IgD-negative memory B cell (primary cell): ENCODE results near the gene SEL1L3. TPM values are rescaled to one million over a fixed set of nuclear protein-coding genes. Genes with fewer than 3 reads are reported as not detected.

Experiments
- H3K27ac Mint-ChIP-seq, 3 donors: one replicate each; pipeline ENCODE4 v1.8.0; 2020 to 2022; ENCODE audit warnings: mild to moderate bottlenecking in 3 of 3, mixed read lengths in 3 of 3, moderate library complexity in 1 of 3
- H3K27me3 Mint-ChIP-seq: one replicate; pipeline ENCODE4 v1.8.0; 2021; ENCODE audit warnings: mixed read lengths
- H3K36me3 Mint-ChIP-seq: one replicate; pipeline ENCODE4 v1.8.0; 2020; ENCODE audit warnings: mild to moderate bottlenecking, mixed read lengths
- H3K4me1 Mint-ChIP-seq, 3 donors: one replicate each; pipeline ENCODE4 v1.8.0; 2020 to 2022; ENCODE audit warnings: mixed read lengths in 3 of 3, mild to moderate bottlenecking in 1 of 3
- H3K4me3 Mint-ChIP-seq, 4 donors: one replicate each; pipeline ENCODE4 v1.8.0; 2020 to 2022; ENCODE audit warnings: mild to moderate bottlenecking in 4 of 4, mixed read lengths in 4 of 4, moderate library complexity in 3 of 4
- H3K9me3 Mint-ChIP-seq, 3 donors: one replicate each; pipeline ENCODE4 v1.8.0; 2020 to 2021; ENCODE audit warnings: mixed read lengths in 3 of 3, mild to moderate bottlenecking in 1 of 3
- polyA plus RNA-seq: library from polyadenylated mRNA; unstranded; fragments of 300-500 nt; fragmentation: Illumina TruSeq; gene quantifications from one replicate; pipeline ENCODE4 v1.2.3, GENCODE V29; 2021

Gene SEL1L3
- polyA plus RNA-seq, 1 donor from 2014 or later = 174 TPM

- Mint-ChIP-seq H3K27me3 (no peaks in the 10 kb centered on the region), H3K4me3 (peak overlapping the region; percentile 4 to 69 (median 55)), H3K4me1 (peaks cover 52 to 78% (median 69%) of the 10 kb centered on the region in 3 donors), H3K36me3 (peaks cover 8% of the 10 kb centered on the region), H3K9me3 (peaks cover 0 to under 1% (median 0%) of the 10 kb centered on the region in 3 donors), H3K27ac (peak overlapping the region in 2 of 3 donors; percentile 70 to 97)
These were observed 6.0 kb downstream of the SEL1L3 start for GRCh38 chr4:25856756-25857155.

DNA sequence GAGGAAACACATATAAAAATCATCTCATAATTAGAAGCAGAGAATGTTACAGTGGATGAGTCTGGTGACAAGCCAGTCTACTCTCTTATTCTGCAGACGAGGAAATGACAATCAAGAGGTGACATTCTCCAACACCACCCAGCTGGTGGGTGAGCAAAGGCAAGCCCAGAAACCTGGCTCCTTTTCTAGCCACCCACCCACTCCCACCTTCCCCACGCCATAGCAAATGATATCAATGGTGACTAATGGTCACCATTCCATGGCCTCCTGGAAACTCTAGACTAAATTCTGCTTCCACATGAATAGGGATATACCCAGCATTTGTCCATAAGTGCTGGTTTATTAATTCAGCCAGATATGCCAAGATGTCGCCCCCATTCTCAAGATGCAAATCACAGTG, 10.7 kb downstream of the SEL1L3 start:
- H3K27ac Mint-ChIP-seq = peak overlapping the region; percentile 50 to 91 (median 86)
- peaks cover 17% of the 10 kb centered on the region for H3K36me3 Mint-ChIP-seq
- no peaks in the 10 kb centered on the region for H3K9me3 Mint-ChIP-seq
- H3K4me1 Mint-ChIP-seq = peaks cover 71 to 80% (median 72%) of the 10 kb centered on the region in 3 donors
- H3K27me3 Mint-ChIP-seq = no peaks in the 10 kb centered on the region
- H3K4me3 Mint-ChIP-seq = peak overlapping the region in 3 of 4 donors; percentile 22 to 49 (median 39)

DNA sequence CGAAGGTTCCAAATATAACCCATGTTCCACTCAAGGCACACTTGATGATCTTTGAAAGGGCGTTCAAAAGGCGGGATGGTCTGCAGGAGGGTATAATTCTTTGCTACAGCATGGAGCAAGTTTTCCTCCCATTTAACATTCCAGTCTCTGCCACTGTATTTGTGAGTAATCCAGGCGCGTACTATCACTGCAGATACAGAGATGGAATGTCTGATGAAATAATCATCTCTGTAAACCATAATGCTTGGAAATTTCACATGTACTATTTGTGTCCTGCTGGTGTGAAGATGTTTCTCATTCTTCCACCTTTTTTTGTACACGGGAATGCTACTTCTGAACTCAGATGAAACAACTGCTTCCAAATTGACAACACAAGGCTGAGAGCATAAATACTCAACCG, 15.5 kb downstream of the SEL1L3 start:
- H3K27ac Mint-ChIP-seq = peak overlapping the region in 1 of 3 donors; percentile 14
- H3K4me1 Mint-ChIP-seq = peaks cover 72 to 75% (median 72%) of the 10 kb centered on the region in 3 donors
- peak overlapping the region in 1 of 4 donors; percentile 32 for H3K4me3 Mint-ChIP-seq
- peaks cover 19% of the 10 kb centered on the region for H3K36me3 Mint-ChIP-seq
- no peaks in the 10 kb centered on the region for H3K27me3 Mint-ChIP-seq
- H3K9me3 Mint-ChIP-seq = no peaks in the 10 kb centered on the region

DNA sequence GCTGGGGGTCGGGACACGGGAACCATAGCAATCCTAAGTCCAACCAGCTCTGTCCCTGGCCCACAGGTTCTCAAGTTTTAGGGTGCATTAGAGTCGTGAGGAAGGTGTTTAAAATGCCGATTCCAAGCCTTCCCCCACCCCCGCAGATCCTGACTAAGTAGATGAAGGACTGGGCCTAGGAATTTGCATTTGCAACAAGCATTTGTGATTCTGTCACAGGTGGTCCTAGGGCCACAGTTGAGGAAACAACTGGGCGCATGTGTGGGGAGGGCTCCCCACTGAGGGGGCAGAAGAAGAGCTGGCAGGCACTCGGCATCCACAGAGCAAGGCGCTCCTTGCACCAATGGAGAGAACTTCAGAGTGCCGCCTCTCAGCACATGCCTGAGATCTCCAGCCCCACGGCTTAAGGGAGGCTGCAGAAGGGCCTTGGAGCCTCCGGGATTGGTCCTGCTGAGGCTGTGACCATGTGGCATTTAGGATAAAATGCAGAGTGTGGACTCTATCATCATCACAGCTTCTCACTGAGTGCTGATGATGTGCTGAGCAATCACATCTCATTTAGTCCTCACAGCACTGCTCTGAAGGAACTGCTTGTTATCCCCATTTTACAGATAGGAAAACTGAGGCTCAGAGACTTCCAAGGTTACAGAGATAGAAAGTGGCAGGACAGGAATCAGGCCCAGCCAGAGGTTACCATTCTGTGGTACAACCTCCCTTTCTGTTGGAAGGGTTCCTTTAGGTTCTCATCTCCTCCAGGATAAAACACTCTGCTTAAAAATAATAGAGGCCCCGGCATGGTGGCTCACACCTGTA, 16.7 kb downstream of the SEL1L3 start:
- Mint-ChIP-seq H3K9me3 (no peaks in the 10 kb centered on the region), H3K4me3 (peak overlapping the region in 1 of 4 donors; percentile 27), H3K27me3 (no peaks in the 10 kb centered on the region), H3K4me1 (peaks cover 64 to 74% (median 71%) of the 10 kb centered on the region in 3 donors), H3K27ac (peak overlapping the region in 1 of 3 donors; percentile 10), H3K36me3 (peaks cover 21% of the 10 kb centered on the region)

DNA sequence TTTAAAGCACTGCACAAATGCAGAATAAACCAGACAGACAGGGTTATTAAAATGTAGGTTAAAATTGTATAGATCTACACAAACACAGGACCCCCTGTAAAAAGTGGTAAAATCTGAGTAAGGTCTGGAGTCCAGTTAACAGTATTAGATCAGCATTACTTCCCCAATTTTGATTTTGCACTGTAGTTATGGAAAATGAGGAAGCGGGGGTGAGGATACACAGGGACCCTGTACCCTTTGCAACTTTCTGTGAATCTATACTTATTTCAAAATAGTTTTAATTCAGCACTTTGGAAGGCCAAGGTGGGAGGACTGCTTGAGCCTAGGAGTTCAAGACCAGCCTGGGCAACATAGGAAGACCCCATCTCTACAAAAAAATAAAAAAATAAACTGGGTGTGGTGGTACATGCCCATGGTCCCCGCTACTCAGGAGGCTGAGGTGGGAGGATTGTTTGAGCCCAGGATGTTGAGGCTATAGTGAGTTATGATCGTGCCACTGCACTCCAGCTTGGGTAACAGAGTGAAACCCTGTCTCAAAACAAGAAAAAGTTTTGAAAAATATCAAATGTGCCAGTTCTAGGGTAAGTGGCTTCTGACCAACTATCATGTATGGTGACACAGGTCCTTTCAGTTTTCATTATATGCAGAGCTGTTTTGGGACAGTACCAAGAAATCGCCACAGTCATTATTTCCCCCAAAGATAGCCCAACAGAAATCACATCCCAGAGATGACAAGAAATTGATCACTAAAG, 17.7 kb downstream of the SEL1L3 start:
- H3K4me3 Mint-ChIP-seq = peak overlapping the region in 2 of 4 donors; percentile 74 to 78
- H3K4me1 Mint-ChIP-seq = peaks cover 67 to 72% (median 72%) of the 10 kb centered on the region in 3 donors
- peak overlapping the region; percentile 40 to 89 (median 81) for H3K27ac Mint-ChIP-seq
- no peaks in the 10 kb centered on the region for H3K9me3 Mint-ChIP-seq
- H3K27me3 Mint-ChIP-seq = no peaks in the 10 kb centered on the region
- H3K36me3 Mint-ChIP-seq = peaks cover 18% of the 10 kb centered on the region

GRCh38 chr4:25843340-25844097, 19.3 kb downstream of the SEL1L3 start:
- no peaks in the 10 kb centered on the region for H3K9me3 Mint-ChIP-seq
- H3K36me3 Mint-ChIP-seq = peaks cover 12% of the 10 kb centered on the region
- no peaks in the 10 kb centered on the region for H3K27me3 Mint-ChIP-seq
- H3K27ac Mint-ChIP-seq = peak overlapping the region; percentile 54 to 95 (median 81)
- H3K4me3 Mint-ChIP-seq = peak overlapping the region; percentile 49 to 88 (median 68)
- peaks cover 59 to 72% (median 62%) of the 10 kb centered on the region in 3 donors for H3K4me1 Mint-ChIP-seq

- peak overlapping the region; percentile 84 to 95 (median 86) for H3K27ac Mint-ChIP-seq
- H3K36me3 Mint-ChIP-seq = peaks cover 8% of the 10 kb centered on the region
- peak overlapping the region; percentile 5 to 88 (median 55) for H3K4me3 Mint-ChIP-seq
- peaks cover 58 to 68% (median 61%) of the 10 kb centered on the region in 3 donors for H3K4me1 Mint-ChIP-seq
- no peaks in the 10 kb centered on the region for H3K9me3 Mint-ChIP-seq
- H3K27me3 Mint-ChIP-seq = no peaks in the 10 kb centered on the region
These were observed 20.5 kb downstream of the SEL1L3 start for GRCh38 chr4:25842229-25842845.

DNA sequence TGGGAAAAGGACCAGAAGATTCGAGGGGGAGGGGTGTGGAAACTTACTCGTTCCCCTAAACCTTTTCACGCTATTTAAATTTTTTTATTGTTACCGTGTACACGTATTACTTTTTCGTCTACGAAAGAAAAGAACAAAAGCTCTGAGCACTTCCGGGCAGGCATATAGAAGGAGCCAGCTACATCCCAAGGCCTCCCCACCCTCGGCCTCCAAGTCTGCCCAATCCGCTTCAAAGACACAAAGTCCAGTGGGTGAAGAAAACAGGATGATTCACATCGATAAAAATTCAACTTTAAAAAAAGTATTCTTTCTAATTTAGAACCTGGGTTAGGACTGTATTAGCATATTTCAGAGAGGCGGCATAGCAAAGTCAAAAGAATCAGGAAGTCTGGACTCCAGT, 23.1 kb downstream of the SEL1L3 start:
- no peak overlapping the region for H3K4me3 Mint-ChIP-seq
- peaks cover 59 to 74% (median 65%) of the 10 kb centered on the region in 3 donors for H3K4me1 Mint-ChIP-seq
- H3K9me3 Mint-ChIP-seq = no peaks in the 10 kb centered on the region
- peak overlapping the region in 1 of 3 donors; percentile 69 for H3K27ac Mint-ChIP-seq
- H3K36me3 Mint-ChIP-seq = peaks cover 8% of the 10 kb centered on the region
- H3K27me3 Mint-ChIP-seq = no peaks in the 10 kb centered on the region

DNA sequence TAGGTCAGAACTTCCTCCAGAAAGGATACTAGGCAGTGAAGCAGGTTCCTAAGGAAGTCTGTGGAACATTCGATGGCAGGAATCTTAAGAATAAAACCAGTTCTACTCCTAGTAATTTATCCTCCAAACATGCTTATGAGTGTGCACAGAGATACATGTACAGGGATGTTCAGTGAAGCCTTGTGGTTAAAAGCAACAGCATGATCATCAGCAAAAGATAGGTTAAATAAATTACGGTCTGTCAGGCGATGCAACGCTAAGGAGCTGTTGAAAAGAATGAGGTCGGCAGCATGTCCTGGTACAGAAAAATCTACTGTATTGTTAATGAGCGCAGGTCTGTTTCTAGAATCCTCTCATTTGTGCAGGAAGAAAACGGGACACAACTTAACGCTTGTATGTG, 23.6 kb downstream of the SEL1L3 start:
- peak overlapping the region in 1 of 3 donors; percentile 55 for H3K27ac Mint-ChIP-seq
- H3K4me3 Mint-ChIP-seq = peak overlapping the region in 1 of 4 donors; percentile 11
- peaks cover 59 to 74% (median 65%) of the 10 kb centered on the region in 3 donors for H3K4me1 Mint-ChIP-seq
- H3K9me3 Mint-ChIP-seq = no peaks in the 10 kb centered on the region
- H3K36me3 Mint-ChIP-seq = peaks cover 8% of the 10 kb centered on the region
- H3K27me3 Mint-ChIP-seq = no peaks in the 10 kb centered on the region

DNA sequence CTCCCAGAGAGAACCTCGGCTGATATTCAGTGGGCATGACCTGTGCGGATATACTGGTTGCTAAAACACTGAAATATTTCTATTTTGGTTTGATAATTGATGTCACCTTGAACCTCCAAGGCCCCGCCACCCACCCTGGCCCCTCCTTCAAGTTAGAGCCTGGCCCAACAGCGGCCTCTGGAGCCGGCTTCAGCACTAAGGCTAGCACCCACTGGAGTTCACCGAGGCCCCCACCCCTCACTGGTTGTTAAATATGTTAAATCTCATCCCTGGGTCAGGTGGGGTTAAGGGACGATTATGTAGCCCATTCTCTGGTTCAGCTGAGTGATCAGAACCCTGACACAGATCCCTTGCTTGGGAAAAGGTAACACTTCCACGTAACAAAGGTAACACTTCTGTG, 24.3 kb downstream of the SEL1L3 start:
- peaks cover 53 to 71% (median 61%) of the 10 kb centered on the region in 3 donors for H3K4me1 Mint-ChIP-seq
- no peak overlapping the region for H3K27ac Mint-ChIP-seq

DNA sequence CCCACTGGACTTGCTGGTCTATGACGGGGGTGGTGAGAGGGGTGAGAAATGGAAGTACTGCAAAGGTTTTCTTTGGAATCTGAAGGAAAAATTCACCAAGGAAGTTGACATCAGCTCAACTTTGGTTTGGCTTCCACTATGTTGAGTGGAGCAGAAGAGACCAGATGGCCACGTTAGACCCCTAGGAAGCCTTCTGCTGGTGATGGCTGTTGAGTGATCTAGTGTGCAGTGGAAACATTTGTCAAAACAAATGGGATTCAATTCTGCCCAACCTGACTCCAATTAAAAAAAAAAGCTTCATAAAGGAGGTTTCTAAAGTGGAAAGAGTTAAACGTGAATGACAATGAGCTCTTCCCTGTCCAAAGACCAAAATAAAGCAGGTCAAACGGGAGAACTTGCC, 25.7 kb downstream of the SEL1L3 start:
- Mint-ChIP-seq H3K4me1 (peaks cover 50 to 59% (median 55%) of the 10 kb centered on the region in 3 donors), H3K9me3 (no peaks in the 10 kb centered on the region), H3K4me3 (no peak overlapping the region), H3K36me3 (peaks cover 2% of the 10 kb centered on the region), H3K27ac (peak overlapping the region in 2 of 3 donors; percentile 67 to 78), H3K27me3 (no peaks in the 10 kb centered on the region)

More for the DNA sequence above, 24.3 kb downstream of the SEL1L3 start:
- H3K27me3 Mint-ChIP-seq = no peaks in the 10 kb centered on the region
- H3K4me3 Mint-ChIP-seq = no peak overlapping the region
- peaks cover 8% of the 10 kb centered on the region for H3K36me3 Mint-ChIP-seq
- no peaks in the 10 kb centered on the region for H3K9me3 Mint-ChIP-seq

- Mint-ChIP-seq H3K4me3 (no peak overlapping the region), H3K27me3 (no peaks in the 10 kb centered on the region), H3K9me3 (no peaks in the 10 kb centered on the region), H3K27ac (peak overlapping the region in 1 of 3 donors; percentile 23), H3K36me3 (peaks cover 4% of the 10 kb centered on the region), H3K4me1 (peaks cover 43 to 58% (median 55%) of the 10 kb centered on the region in 3 donors)
These were observed 27.4 kb downstream of the SEL1L3 start for GRCh38 chr4:25835384-25835783.

DNA sequence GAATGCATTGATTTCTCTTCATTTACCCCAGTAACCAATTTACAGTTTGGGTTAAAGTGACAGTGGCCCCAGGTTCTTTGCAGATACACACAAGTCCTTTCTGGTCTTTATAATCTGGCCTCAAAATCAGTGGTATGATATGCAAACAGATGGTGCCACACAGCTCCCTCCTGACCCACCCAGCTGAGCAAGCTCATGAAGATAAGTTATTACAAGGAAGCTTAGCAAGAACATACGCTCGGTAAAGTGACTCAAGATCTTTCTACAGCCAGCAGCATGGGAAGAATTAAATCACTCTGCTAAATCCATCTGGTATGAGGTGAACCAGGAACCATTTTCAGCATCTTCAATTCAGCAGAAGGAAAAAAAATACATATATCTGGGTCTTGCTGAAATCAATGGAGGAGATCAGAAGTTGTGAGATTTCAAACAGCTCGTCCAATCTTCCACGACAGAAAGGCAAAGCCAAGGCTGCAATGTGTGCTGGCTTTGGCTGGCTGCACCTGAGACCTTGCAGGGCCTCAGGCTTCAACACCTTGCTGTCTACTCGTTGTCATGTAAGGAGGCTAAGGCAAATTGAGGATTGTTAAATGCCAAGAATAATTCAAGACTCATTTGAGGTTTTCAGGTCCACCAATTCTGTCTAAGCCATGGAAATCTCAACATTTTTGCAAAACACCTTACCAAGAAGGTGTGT, 28.2 kb downstream of the SEL1L3 start:
- Mint-ChIP-seq H3K36me3 (peaks cover 4% of the 10 kb centered on the region), H3K27me3 (no peaks in the 10 kb centered on the region), H3K4me1 (peaks cover 42 to 54% (median 53%) of the 10 kb centered on the region in 3 donors), H3K4me3 (peak overlapping the region in 1 of 4 donors; percentile 77), H3K27ac (peak overlapping the region in 1 of 3 donors; percentile 20), H3K9me3 (no peaks in the 10 kb centered on the region)
